SKM-1 (cell line): ENCODE results near the gene PCBP3.
"Not testable (repeated sequence)": the region's sequence is repeated elsewhere in the genome, so short reads cannot be mapped to it uniquely, and the experiment has no call there.

Experiments used
- DNase-seq: peaks from one replicate; lab custom pipeline; 2025; ENCODE audit not compliant: unreplicated experiment; lab: John Stamatoyannopoulos, UW

Gene PCBP3

DNA sequence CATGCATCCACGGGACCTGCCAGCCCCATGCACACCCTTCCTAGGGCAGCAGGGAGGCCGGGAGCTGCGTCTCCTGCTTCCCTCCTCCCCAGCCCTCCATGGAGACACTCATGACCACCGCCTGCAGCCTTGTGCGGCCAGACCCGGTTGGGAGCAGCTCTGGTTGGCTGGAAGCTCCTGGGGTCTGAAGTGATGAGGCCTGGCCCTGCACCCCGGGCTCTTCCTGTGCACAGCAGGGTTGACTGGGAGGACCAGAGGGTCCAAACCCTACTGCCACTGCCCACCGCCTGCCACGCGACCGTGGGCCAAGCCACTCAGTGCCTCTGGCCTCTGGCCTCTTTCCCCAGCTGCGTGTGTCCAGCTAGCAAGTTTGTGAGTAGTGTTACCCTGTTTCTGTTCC is 226.9 kb downstream of the PCBP3 start:
- DNase-seq, result no peak

GRCh38 chr21:45870851-45871615 is 227.5 kb downstream of the PCBP3 start:
- DNase-seq, result no peak

- DNase-seq, result no peak
Measured at GRCh38 chr21:45871616-45872236, 228.2 kb downstream of the PCBP3 start.

DNA sequence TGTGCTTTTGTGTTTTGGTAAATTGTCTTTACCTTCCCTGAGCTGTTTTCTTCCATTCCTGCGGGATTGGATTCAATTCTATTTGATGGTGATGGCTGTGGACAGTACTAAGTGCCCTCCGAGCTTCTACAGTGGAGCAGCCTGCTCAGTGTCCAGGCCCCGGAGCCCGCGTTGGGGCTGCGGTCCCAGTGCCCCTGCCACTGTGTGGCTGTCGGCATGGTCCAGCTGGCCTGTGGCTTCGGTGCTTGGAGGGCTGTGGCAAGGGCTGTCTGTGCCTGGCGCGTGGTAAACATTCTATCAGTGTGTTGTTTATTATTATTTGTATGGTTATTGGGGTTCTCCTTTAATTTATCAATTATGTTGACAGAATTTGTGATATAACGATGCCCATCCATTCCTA is 228.9 kb downstream of the PCBP3 start:
- no peak for DNase-seq

GRCh38 chr21:45872902-45873301 is 229.4 kb downstream of the PCBP3 start:
- no peak for DNase-seq

DNA sequence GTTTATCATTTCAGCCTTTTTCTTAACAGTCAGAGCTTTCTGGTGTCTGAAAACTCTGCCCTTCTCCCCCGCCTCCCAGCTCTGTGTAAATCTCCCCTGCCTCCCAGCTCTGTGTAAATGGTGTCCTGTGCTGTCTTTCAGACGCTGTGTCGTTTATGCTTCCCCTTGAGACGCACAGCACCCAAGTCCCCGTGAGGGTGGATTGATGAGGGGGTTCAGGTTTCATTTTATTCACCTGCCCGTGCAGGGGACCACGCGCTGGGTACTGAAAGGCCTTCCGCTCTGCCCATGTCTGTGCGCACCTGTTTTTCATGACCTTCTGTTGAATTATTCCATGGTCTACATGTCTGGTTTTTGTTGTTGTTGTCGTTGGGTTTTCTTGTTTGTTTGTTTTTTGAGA is 229.9 kb downstream of the PCBP3 start:
- DNase-seq, result no peak

DNA sequence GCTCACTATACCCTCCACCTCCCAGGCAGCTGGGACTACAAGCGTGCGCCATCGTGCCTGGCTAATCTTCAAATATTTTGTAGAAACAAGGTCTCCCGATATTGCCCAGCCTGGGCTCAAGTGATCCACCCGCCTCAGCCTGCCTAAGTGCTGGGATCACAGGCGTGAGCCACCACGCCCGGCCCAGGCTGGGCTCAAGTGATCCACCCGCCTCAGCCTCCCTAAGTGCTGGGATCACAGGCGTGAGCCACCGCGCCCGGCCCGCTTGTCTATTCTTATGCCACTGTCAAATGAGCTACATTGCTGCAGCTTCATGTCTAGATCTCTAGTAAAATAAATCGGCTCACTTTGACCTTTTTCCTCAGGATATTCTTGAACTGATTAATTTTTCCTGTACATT is 230.3 kb downstream of the PCBP3 start:
- DNase-seq, result no peak

GRCh38 chr21:45874716-45875415 is 231.3 kb downstream of the PCBP3 start:
- DNase-seq, result no peak

- DNase-seq, result no peak
Measured at GRCh38 chr21:45875416-45875760, 231.9 kb downstream of the PCBP3 start.

GRCh38 chr21:45875881-45876280 is 232.4 kb downstream of the PCBP3 start:
- no peak for DNase-seq

DNA sequence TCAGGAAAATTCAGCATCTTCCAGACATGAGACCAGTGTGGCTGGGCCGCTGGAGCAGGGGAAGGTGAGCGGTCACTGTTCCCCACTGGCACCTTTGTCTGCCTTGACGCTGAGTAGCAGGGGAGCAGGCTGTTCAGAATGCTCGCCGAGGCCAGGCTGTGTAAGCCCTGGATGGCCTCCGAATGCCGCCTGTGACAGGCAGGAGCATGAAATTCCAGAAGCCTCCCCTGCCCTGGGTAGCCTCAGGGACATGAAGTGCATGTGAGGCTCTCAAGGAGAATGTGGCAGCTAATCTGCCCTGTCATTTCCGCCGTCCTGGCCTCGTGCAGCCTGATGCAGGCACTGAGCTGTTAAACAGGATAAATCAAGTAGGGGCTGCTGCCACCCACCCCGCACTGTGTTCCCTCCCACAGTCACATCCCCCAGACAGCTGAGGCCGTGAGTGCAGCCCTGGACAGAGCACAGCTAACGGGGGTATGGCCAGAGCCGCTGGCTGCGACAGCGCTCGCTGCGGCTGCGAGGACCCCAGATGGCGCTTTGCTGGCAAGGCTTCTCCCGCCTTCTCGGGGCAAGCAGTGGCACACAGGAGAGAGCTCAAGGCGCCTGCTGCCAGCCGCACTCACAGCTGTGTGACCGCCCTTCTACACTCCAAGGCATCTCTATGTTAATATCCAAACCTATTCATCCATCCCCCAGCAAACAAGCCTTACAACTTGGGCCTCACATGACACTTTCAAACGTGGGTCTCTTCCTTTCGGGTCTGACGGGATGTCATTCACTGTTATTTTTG is 233.1 kb downstream of the PCBP3 start:
- DNase-seq, result no peak

GRCh38 chr21:45877171-45877438 is 233.6 kb downstream of the PCBP3 start:
- DNase-seq, result no peak

DNA sequence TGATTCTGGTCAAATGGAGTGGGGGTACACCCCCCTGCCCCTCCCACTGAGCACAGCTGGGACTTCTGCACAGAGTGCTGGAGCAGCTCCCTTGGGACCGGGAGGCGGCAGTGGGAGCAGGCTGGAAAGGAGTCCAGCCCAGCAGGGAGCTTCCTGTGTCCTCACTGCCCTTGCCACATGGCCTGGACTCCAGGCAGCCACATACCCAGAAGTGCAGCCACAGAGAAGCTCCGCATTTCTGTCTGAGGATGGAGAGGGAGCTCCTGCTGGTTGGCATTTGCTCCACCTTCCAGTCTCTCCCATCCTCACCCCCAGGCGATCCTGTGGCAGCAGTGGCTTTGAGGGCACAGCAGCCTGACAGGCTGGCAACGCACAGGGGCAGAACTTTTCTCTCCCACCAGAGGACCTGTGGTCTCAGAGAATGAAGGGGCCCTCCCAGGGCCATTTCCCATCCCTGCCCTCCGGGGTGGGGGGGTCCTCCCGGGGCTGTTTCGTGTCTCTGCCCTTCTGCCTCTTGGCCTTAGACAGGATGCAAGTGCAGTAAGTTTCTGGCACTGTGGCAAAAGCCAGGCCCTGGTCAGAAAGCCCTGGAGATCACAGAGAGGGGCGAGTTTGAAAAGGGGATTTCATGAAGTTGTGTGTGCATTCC is 234.4 kb downstream of the PCBP3 start:
- no peak for DNase-seq

- peak; percentile 69 for DNase-seq
Measured at GRCh38 chr21:45880097-45881068, 236.9 kb downstream of the PCBP3 start.

DNA sequence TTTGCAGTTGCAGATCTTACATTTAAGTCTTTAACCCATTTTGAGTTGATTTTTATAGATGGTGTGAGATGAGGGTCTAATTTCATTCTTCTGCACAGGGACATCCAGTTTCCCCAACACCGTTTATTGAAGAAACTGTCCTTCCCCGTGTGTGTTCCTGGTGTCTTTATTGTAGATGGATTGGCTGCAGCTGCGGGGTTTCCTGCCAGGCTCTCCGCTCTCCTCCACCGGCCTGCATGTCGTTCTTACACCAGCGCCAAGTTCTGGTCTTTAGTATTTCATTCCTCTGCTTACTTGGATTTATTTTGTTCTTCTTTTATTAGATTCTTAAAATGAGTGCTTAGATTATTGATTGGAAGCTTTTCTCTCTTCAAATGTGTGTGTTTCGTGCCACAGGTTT is 239.1 kb downstream of the PCBP3 start:
- DNase-seq, result no peak

GRCh38 chr21:45883090-45883489 is 239.6 kb downstream of the PCBP3 start:
- DNase-seq, result no peak

DNA sequence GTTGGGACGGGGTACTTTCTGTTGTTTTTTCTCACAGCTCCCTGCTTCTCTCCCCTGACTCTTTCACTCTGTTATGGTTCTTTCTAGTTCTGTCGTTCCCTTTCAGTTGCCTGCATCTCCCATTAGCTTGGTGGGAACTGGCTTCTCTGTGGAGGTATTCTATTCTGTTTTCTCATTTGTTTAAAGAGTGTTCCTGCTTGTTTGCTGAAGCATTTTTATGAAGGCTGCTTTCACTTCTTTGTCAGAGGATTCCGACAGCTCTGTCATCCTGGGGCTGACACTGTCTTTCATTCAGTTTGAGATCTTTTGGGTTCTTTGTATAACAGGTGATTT is 242.0 kb downstream of the PCBP3 start:
- DNase-seq, result no peak

DNA sequence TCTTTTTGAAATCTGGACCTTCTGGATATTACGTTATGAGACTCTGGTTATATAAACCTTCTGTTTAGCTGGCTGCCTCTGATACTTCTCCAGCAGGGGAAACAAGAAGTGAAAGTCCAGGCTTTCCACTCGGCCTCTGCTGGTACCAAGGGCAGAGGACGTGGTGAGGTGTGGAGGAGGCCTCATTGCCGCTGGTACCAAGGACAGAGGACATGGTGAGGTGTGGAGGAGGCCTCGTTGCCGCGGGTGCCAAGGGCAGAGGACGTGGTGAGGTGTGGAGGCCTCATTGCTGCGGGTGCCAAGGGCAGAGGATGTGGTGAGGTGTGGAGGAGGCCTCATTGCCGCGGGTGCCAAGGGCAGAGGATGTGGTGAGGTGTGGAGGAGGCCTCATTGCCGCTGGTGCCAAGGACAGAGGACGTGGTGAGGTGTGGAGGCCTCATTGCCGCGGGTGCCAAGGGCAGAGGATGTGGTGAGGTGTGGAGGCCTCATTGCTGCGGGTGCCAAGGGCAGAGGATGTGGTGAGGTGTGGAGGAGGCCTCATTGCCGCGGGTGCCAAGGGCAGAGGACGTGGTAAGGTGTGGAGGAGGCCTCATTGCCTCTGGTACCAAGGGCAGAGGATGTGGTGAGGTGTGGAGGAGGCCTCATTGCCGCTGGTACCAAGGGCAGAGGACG is 242.5 kb downstream of the PCBP3 start:
- not testable (repeated sequence) for DNase-seq

- no peak for DNase-seq
Measured at GRCh38 chr21:45886610-45887026, 243.1 kb downstream of the PCBP3 start.
